PC-9 (cell line): ENCODE measurements around the gene LZTS3.

Source experiments
- CTCF ChIP-seq: fragments of 200-600 bp; sonication (generic); conservative IDR thresholded peaks from 2 replicates; pipeline ENCODE4 v1.6.1; 2017; ENCODE audit warnings: mixed run types, antibody characterized with exemption, mild to moderate bottlenecking, moderate library complexity
- EZH2 ChIP-seq: fragments of 200-600 bp; sonication (generic); IDR thresholded peaks from 2 replicates; pipeline ENCODE4 v1.8.0; 2017; ENCODE audit warnings: antibody characterized with exemption, low read depth

GRCh38 chr20:3168829-3169590 lies 4.3 kb downstream of the LZTS3 start:
- TF ChIP-seq CTCF (no peak), EZH2 (no peak)
